CD14-positive monocyte (primary cell): ENCODE results near the gene SMAD6. TPM values are rescaled to one million over a fixed set of nuclear protein-coding genes. Genes with fewer than 3 reads are reported as not detected.
"Not testable (repeated sequence)": the region's sequence is repeated elsewhere in the genome, so short reads cannot be mapped to it uniquely, and the experiment has no call there.

Source experiments
- DNase-seq, 3 donors: peaks; one replicate each; pipeline ENCODE4 v3.0.0-alpha.2; 2011 to 2022
- H2AFZ ChIP-seq: 2 replicates; pipeline ENCODE4 v1.6.0; 2012; ENCODE audit warnings: mild to moderate bottlenecking, low read depth, low read length, inconsistent platforms; ENCODE audit not compliant: insufficient read depth, poor library complexity, severe bottlenecking
- H3K27ac ChIP-seq, 2 donors: 1 replicate in 1 of 2; 2 replicates in 1 of 2; pipeline ENCODE4 v1.5.1; 2012 to 2013; ENCODE audit warnings: low read length in 2 of 2, control low read depth in 1 of 2, inconsistent platforms in 1 of 2, low read depth in 1 of 2, mild to moderate bottlenecking in 1 of 2
- H3K27me3 ChIP-seq, 2 donors: one replicate each; pipeline versions ENCODE4 v1.6.0 to v1.6.1; 2011 to 2013; ENCODE audit warnings: low read length in 2 of 2; ENCODE audit not compliant: control insufficient read depth in 2 of 2, insufficient read depth in 2 of 2
- H3K36me3 ChIP-seq, 2 donors: replicated peaks in 1 of 2; 1 replicate in 1 of 2; 2 replicates in 1 of 2; pipeline versions ENCODE4 v1.5.1 to v1.6.1; 2012 to 2013; ENCODE audit warnings: low read length in 2 of 2, control low read depth in 1 of 2, inconsistent platforms in 1 of 2, mild to moderate bottlenecking in 1 of 2; ENCODE audit not compliant: insufficient read depth in 2 of 2, control insufficient read depth in 1 of 2
- H3K4me1 ChIP-seq, 2 donors: 1 replicate in 1 of 2; 2 replicates in 1 of 2; pipeline versions ENCODE4 v1.5.1 to v1.6.1; 2012 to 2013; ENCODE audit warnings: low read length in 2 of 2, control low read depth in 1 of 2, inconsistent platforms in 1 of 2, mild to moderate bottlenecking in 1 of 2, moderate library complexity in 1 of 2; ENCODE audit not compliant: insufficient read depth in 2 of 2, control insufficient read depth in 1 of 2
- H3K4me2 ChIP-seq: replicated peaks from 2 replicates; pipeline ENCODE3; 2012; ENCODE audit warnings: low read length, moderate library complexity, mild to moderate bottlenecking; ENCODE audit not compliant: poor library complexity, severe bottlenecking; ENCODE audit errors: extremely low read depth
- H3K4me3 ChIP-seq, 3 experiments: fragments of 200-600 bp in 1 of 3; sonication (generic) in 1 of 3; replicated peaks in 1 of 3; 1 replicate in 2 of 3; 2 replicates in 1 of 3; pipeline ENCODE4 v1.5.1; 2011 to 2013; ENCODE audit warnings: low read length in 3 of 3, mild to moderate bottlenecking in 3 of 3, control low read depth in 2 of 3, low read depth in 2 of 3, inconsistent platforms in 1 of 3, moderate library complexity in 1 of 3
- H3K79me2 ChIP-seq: 2 replicates; pipeline ENCODE4 v1.6.0; 2012; ENCODE audit warnings: mild to moderate bottlenecking, control low read depth, inconsistent platforms, low read length, moderate library complexity; ENCODE audit not compliant: insufficient read depth
- H3K9ac ChIP-seq: 2 replicates; pipeline ENCODE4 v1.6.0; 2017; ENCODE audit warnings: low read length, mild to moderate bottlenecking; ENCODE audit not compliant: insufficient read depth, poor library complexity, severe bottlenecking
- H3K9me3 ChIP-seq, 2 donors: replicated peaks in 1 of 2; 1 replicate in 1 of 2; 2 replicates in 1 of 2; pipeline versions ENCODE4 v1.5.1 to v1.6.1; 2012 to 2013; ENCODE audit warnings: low read length in 2 of 2, control low read depth in 1 of 2; ENCODE audit not compliant: control insufficient read depth in 1 of 2, insufficient read depth in 1 of 2
- H4K20me1 ChIP-seq: 2 replicates; pipeline ENCODE4 v1.6.0; 2012; ENCODE audit warnings: mild to moderate bottlenecking, low read length, control low read depth, moderate library complexity; ENCODE audit not compliant: insufficient read depth
- H3K27ac Mint-ChIP-seq, 7 donors: one replicate each; pipeline ENCODE4 v1.8.0; 2020; ENCODE audit warnings: mild to moderate bottlenecking in 7 of 7, mixed read lengths in 7 of 7, moderate library complexity in 6 of 7, inconsistent platforms in 2 of 7
- H3K27me3 Mint-ChIP-seq, 3 donors: one replicate each; pipeline ENCODE4 v1.8.0; 2021 to 2022; ENCODE audit warnings: low read depth in 3 of 3, mild to moderate bottlenecking in 3 of 3, mixed read lengths in 3 of 3, moderate library complexity in 3 of 3, inconsistent platforms in 1 of 3
- H3K36me3 Mint-ChIP-seq, 2 donors: one replicate each; pipeline ENCODE4 v1.8.0; 2020; ENCODE audit warnings: mixed read lengths in 2 of 2, inconsistent platforms in 1 of 2, mild to moderate bottlenecking in 1 of 2
- H3K4me1 Mint-ChIP-seq: one replicate; pipeline ENCODE4 v1.8.0; 2020; ENCODE audit warnings: mild to moderate bottlenecking, mixed read lengths
- H3K4me3 Mint-ChIP-seq, 2 donors: one replicate each; pipeline ENCODE4 v1.8.0; 2020; ENCODE audit warnings: mild to moderate bottlenecking in 2 of 2, mixed read lengths in 2 of 2, moderate library complexity in 1 of 2
- H3K9me3 Mint-ChIP-seq, 7 donors: one replicate each; pipeline ENCODE4 v1.8.0; 2020 to 2022; ENCODE audit warnings: mixed read lengths in 7 of 7, mild to moderate bottlenecking in 6 of 7, moderate library complexity in 6 of 7, inconsistent platforms in 2 of 7
- WGBS: methylation state at CpG from one replicate; pipeline ENCODE4 v1.1.5; 2013; ENCODE audit warnings: missing lambda C conversion rate; ENCODE audit not compliant: insufficient coverage; 5-methylcytosine and 5-hydroxymethylcytosine counted together
- intact Hi-C, 2 donors: fragments of 100-400 bp; cut with micrococcal nuclease; formaldehyde crosslinking; loops; one replicate each; pipeline versions ENCODE4 v1.15.0 to v1.15.1; 2023
- polyA plus RNA-seq, 3 donors: library from polyadenylated mRNA; depleted of rRNA in 1 of 3; unstranded in 2 of 3; stranded (reverse) in 1 of 3; fragments of 300-500 nt in 2 of 3; fragments of >200 nt in 1 of 3; fragmentation: Illumina TruSeq in 2 of 3; gene quantifications; 1 replicate in 2 of 3; 2 replicates in 1 of 3; pipeline ENCODE4 v1.2.3, GENCODE V29; 2012 to 2021
- TF ChIP-seq, protein P1 (sequence below): fragments of 200-600 bp; IDR thresholded peaks from one replicate; pipeline ENCODE4 v1.8.0; 2022; ENCODE audit warnings: antibody characterized with exemption, mild to moderate bottlenecking

Gene SMAD6
- polyA plus RNA-seq, 3 donors = 0.31 TPM; not detected in 2

DNA sequence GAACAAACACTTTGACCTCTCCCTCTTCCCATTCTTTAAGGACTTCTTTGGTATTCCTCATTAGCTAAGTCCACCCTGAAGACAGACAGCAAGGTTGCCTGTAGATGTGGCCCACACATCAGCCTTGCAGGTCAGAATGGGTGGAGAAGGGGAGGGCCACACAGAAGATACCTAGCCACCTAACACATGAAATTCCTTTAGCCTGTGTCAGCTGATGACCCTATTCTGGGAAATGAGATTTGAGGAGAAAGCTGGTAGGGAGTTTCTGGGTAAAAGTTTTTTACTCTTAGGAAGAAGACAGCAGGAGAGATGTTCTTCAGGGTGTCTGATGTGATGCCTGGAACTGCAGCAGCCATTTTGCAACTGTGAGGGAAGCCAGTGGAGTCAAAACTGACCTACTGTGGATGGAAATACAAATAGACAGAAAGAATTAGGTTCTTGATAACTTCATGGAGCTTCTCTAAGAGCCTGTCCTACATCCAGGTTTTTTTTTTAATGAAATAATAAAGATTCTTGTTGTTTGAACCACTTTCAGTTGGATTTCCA, 17.8 kb upstream of the SMAD6 start:
- Histone ChIP-seq H3K9me3 (peaks cover 0 to 9% of the 10 kb centered on the region in 2 donors), H4K20me1 (no peaks in the 10 kb centered on the region), H3K36me3 (no peaks in the 10 kb centered on the region), H3K79me2 (no peaks in the 10 kb centered on the region), H3K4me2 (no peak overlapping the region), H3K27ac (no peak overlapping the region), H3K4me3 (no peak overlapping the region), H3K4me1 (no peaks in the 10 kb centered on the region), H2AFZ (no peak overlapping the region), H3K9ac (no peak overlapping the region), H3K27me3 (no peaks in the 10 kb centered on the region)
- DNase-seq = no peak
- H3K4me3 Mint-ChIP-seq = no peak overlapping the region
- no peaks in the 10 kb centered on the region for H3K27me3 Mint-ChIP-seq
- TF ChIP-seq, protein P1, sequence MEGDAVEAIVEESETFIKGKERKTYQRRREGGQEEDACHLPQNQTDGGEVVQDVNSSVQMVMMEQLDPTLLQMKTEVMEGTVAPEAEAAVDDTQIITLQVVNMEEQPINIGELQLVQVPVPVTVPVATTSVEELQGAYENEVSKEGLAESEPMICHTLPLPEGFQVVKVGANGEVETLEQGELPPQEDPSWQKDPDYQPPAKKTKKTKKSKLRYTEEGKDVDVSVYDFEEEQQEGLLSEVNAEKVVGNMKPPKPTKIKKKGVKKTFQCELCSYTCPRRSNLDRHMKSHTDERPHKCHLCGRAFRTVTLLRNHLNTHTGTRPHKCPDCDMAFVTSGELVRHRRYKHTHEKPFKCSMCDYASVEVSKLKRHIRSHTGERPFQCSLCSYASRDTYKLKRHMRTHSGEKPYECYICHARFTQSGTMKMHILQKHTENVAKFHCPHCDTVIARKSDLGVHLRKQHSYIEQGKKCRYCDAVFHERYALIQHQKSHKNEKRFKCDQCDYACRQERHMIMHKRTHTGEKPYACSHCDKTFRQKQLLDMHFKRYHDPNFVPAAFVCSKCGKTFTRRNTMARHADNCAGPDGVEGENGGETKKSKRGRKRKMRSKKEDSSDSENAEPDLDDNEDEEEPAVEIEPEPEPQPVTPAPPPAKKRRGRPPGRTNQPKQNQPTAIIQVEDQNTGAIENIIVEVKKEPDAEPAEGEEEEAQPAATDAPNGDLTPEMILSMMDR = no peak
- H3K36me3 Mint-ChIP-seq = no peaks in the 10 kb centered on the region
- peaks cover 0 to 13% (median 6%) of the 10 kb centered on the region in 7 donors for H3K9me3 Mint-ChIP-seq
- H3K27ac Mint-ChIP-seq = peak overlapping the region in 1 of 7 donors; percentile 42
- intact Hi-C loops = no loop called here
- peaks cover 5% of the 10 kb centered on the region for H3K4me1 Mint-ChIP-seq

DNA sequence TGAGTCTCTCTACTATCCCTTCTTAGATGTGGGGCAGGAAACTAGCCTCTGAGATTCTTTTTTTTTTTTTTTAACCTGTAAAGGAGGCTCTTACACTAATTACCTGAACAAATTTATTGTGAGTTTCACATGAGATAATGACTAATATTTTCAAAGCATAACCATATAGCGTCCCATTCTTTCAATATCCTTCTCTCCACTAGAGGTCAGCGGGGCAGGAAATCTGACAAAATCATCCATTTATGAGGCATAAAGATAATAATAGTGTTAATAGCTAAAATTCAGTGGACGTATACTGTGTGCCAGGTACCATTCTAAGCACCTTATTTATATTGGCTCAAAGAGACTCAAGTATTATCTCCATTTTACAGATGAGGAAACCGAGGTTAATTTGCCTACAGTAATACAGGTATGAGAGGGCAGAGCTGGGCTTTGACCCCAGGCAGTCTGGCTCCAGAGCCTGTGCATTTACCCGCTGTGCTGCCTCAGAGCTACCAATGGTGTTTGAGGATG, 16.3 kb upstream of the SMAD6 start:
- no peak overlapping the region for H3K4me3 Mint-ChIP-seq
- H3K4me3 ChIP-seq = no peak overlapping the region
- intact Hi-C loops = no loop called here
- H2AFZ ChIP-seq = no peak overlapping the region
- DNase-seq = no peak
- H4K20me1 ChIP-seq = no peaks in the 10 kb centered on the region
- H3K4me1 Mint-ChIP-seq = peaks cover 5% of the 10 kb centered on the region
- H3K36me3 Mint-ChIP-seq = no peaks in the 10 kb centered on the region
- no peak overlapping the region for H3K4me2 ChIP-seq
- H3K79me2 ChIP-seq = no peaks in the 10 kb centered on the region
- peaks cover 0 to 9% of the 10 kb centered on the region in 2 donors for H3K9me3 ChIP-seq
- 100% methylated on average over 1 of the region's 5 CpGs for WGBS
- no peaks in the 10 kb centered on the region for H3K27me3 Mint-ChIP-seq
- no peak overlapping the region for H3K27ac ChIP-seq
- peaks cover 0 to 13% (median 6%) of the 10 kb centered on the region in 7 donors for H3K9me3 Mint-ChIP-seq
- no peaks in the 10 kb centered on the region for H3K27me3 ChIP-seq
- H3K4me1 ChIP-seq = no peaks in the 10 kb centered on the region
- no peak overlapping the region for H3K9ac ChIP-seq
- TF ChIP-seq, protein P1 = peak; percentile 46
- no peak overlapping the region for H3K27ac Mint-ChIP-seq
- H3K36me3 ChIP-seq = no peaks in the 10 kb centered on the region

DNA sequence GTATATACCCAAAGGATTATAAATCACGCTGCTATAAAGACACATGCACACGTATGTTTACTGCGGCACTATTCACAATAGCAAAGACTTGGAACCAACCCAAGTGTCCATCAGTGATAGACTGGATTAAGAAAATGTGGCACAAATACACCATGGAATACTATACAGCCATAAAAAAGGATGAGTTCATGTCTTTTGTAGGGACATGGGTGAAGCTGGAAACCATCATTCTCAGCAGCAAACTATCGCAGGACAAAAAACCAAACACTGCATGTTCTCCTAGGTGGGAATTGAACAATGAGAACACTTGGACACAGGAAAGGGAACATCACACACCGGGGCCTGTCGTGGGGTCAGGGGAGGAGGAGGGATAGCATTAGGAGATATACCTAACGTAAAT, 11.1 kb upstream of the SMAD6 start:
- H3K27ac Mint-ChIP-seq, DNase-seq, H3K79me2 ChIP-seq, H3K4me1 Mint-ChIP-seq, H3K36me3 ChIP-seq, H2AFZ ChIP-seq, H3K9me3 Mint-ChIP-seq, H3K27me3 ChIP-seq, H3K27ac ChIP-seq, H3K4me1 ChIP-seq, H3K4me3 ChIP-seq, H3K4me2 ChIP-seq, H4K20me1 ChIP-seq, intact Hi-C loops, H3K9me3 ChIP-seq, H3K9ac ChIP-seq, H3K4me3 Mint-ChIP-seq, H3K27me3 Mint-ChIP-seq, H3K36me3 Mint-ChIP-seq: not testable (repeated sequence)
- WGBS = no CpG with 5 or more reads among the region's 7 CpGs
